GM13976 (cell line): ENCODE results near the gene MTX3.

Source experiments
- DNase-seq: peaks from one replicate; pipeline ENCODE4 v3.0.0; 2012; ENCODE audit warnings: low spot score
- CTCF ChIP-seq: IDR thresholded peaks from 2 replicates; pipeline ENCODE4 v1.5.1; 2012; ENCODE audit warnings: borderline replicate concordance, mild to moderate bottlenecking; ENCODE audit not compliant: insufficient read depth; ENCODE audit errors: extremely low read depth, missing control alignments, control extremely low read depth
- in situ Hi-C: fragments of 300-500 bp; cut with MboI; formaldehyde crosslinking; loops from one replicate; pipeline ENCODE4 v1.12.0; 2022; ENCODE audit warnings: low sequenced_read_pairs, mixed read lengths, inconsistent platforms; ENCODE audit not compliant: unreplicated experiment

The MTX3 gene

GRCh38 chr5:79962575-79963222, 28.4 kb downstream of the MTX3 start:
- in situ Hi-C loops = no loop called here
- no peak for TF ChIP-seq CTCF
- no peak for DNase-seq

- no peak for DNase-seq
- in situ Hi-C loops = no loop called here
- no peak for TF ChIP-seq CTCF
Measured at GRCh38 chr5:79961716-79962574, 29.1 kb downstream of the MTX3 start.

DNA sequence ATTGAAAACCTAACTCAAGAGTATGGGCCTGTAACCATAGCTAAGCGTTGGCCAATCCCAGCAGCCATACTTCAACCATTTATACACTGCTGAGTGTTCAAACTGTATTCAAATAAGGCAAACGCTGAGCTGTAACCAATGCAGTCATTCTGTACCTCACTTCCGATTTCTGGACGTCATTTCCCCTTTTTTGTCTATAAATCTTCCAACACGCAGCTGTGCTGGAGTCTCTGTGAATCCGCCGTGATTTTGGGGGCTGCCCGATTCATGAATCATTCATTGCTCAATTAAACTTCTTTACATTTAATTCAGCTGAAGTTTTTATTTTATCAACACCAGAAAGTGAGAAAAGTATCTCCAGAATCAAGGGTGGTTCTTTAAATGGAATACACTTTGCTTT, 31.7 kb downstream of the MTX3 start:
- no peak for TF ChIP-seq CTCF
- in situ Hi-C loops = no loop called here
- no peak for DNase-seq

DNA sequence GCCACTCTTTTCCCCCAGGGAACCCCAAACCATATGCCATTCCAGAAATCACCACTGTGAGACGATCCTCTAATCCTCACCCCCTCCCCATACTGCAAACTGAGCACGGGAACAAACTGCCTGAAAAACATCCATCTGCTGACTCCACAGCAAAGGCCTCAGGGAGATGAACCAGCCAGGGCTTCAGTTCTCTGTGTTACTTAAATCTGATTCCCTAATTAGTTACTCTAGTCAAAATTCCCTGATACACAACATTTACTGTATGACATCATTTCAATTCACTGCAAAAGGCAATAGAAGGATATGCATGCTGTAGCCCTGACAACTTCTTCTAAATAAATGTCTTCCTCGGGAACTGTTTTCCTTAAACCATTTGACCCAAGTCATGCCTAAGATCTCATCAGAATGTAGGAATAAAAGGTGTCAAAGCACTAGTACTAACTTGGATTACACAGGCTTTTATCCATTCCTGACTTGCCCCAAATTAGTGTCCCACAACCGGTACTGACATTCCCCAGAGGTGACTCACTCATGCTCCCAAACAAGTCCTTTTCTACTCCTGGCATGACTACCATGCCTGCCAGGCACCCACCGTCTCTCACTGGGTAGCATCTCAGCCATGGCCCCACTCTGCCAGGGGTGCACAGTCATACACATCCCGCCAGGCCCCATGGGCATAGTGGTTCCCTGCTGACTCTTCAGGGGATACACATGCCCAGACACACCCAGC, 35.0 kb downstream of the MTX3 start:
- no peak for TF ChIP-seq CTCF
- in situ Hi-C loops = no loop called here
- no peak for DNase-seq

GRCh38 chr5:79955356-79955895, 35.6 kb downstream of the MTX3 start:
- DNase-seq = no peak
- in situ Hi-C loops = no loop called here
- TF ChIP-seq CTCF = no peak

DNA sequence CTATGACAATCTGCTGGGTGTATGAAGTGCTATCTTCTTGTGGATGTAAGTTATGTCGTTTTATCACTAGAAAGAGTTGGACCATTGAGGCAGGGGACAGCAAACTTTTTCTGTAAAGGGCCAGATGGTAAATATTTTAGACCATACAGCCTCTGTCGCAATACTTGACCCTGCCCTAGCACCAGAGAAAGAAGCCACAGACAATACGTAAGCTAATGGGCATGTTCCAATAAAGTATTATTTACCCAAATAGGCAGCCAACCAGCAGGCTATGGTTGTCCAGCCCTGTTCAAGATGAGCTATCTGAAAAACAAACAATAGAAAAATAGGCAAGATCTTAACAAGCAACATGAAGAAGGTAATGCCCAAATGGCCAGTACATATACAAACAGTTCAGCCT, 36.4 kb downstream of the MTX3 start:
- no peak for TF ChIP-seq CTCF
- in situ Hi-C loops = no loop called here
- no peak for DNase-seq
